Neural cell (in vitro differentiated cells): ENCODE results near the gene RBM14. TPM values are rescaled to one million over a fixed set of nuclear protein-coding genes. Genes with fewer than 3 reads are reported as not detected.

ENCODE experiments used
- H2AFZ ChIP-seq: fragments of 200-600, 300-800 bp; sonication (generic), shearing (Covaris generic); 2 replicates; pipeline ENCODE4 v1.6.0; 2014; ENCODE audit warnings: low read depth, mild to moderate bottlenecking, antibody characterized with exemption, low read length, moderate library complexity
- H3F3A ChIP-seq: fragments of 200-600 bp; shearing (Covaris generic); 2 replicates; pipeline ENCODE4 v1.6.1; 2016; ENCODE audit warnings: mild to moderate bottlenecking, moderate library complexity, mixed read lengths, antibody characterized with exemption, low read length; ENCODE audit not compliant: insufficient read depth, poor library complexity, severe bottlenecking
- H3K27ac ChIP-seq: fragments of 200-600, 300-800 bp; sonication (generic), shearing (Covaris generic); 2 replicates; pipeline ENCODE4 v1.5.1; 2014; ENCODE audit warnings: mild to moderate bottlenecking, low read length, moderate library complexity
- H3K27me3 ChIP-seq: fragments of 300-800, 200-600 bp; sonication (generic), shearing (Covaris generic); 2 replicates; pipeline ENCODE4 v1.6.0; 2014; ENCODE audit warnings: mild to moderate bottlenecking, low read depth, low read length, moderate library complexity; ENCODE audit not compliant: insufficient read depth
- H3K36me3 ChIP-seq: fragments of 300-800, 200-600 bp; sonication (generic), shearing (Covaris generic); 2 replicates; pipeline ENCODE4 v1.5.1; 2014; ENCODE audit warnings: mild to moderate bottlenecking, antibody characterized with exemption, low read length, moderate library complexity; ENCODE audit not compliant: insufficient read depth
- H3K4me2 ChIP-seq: fragments of 300-800, 200-600 bp; sonication (generic), shearing (Covaris generic); 2 replicates; pipeline ENCODE4 v1.6.0; 2014; ENCODE audit warnings: mild to moderate bottlenecking, low read length
- H3K4me3 ChIP-seq: fragments of 300-800, 200-600 bp; sonication (generic), shearing (Covaris generic); 2 replicates; pipeline ENCODE4 v1.5.1; 2014; ENCODE audit warnings: mild to moderate bottlenecking, low read length, moderate library complexity
- H3K79me2 ChIP-seq: fragments of 200-600 bp; shearing (Covaris generic); replicated peaks from 2 replicates; pipeline ENCODE4 v1.6.0; 2014; ENCODE audit warnings: mild to moderate bottlenecking, low read length, moderate library complexity; ENCODE audit not compliant: insufficient read depth
- H3K9ac ChIP-seq: fragments of 300-800, 200-600 bp; sonication (generic), shearing (Covaris generic); 2 replicates; pipeline ENCODE4 v1.6.1; 2016; ENCODE audit warnings: mild to moderate bottlenecking, low read length, mixed read lengths
- H3K9me2 ChIP-seq: fragments of 200-600 bp; shearing (Covaris generic); 2 replicates; pipeline ENCODE4 v1.6.1; 2016; ENCODE audit warnings: mild to moderate bottlenecking, low read length, mixed read lengths; ENCODE audit not compliant: insufficient read depth
- H3K9me3 ChIP-seq: fragments of 200-600, 300-800 bp; sonication (generic), shearing (Covaris generic); 2 replicates; pipeline ENCODE4 v1.6.1; 2016; ENCODE audit warnings: mild to moderate bottlenecking, mixed run types, low read length, moderate library complexity, mixed read lengths
- H4K20me1 ChIP-seq: fragments of 200-600 bp; shearing (Covaris generic); 2 replicates; pipeline ENCODE4 v1.6.1; 2016; ENCODE audit warnings: mild to moderate bottlenecking, mixed run types; ENCODE audit not compliant: insufficient read depth
- EP300 ChIP-seq: fragments of 450-650 bp; conservative IDR thresholded peaks from 2 replicates; pipeline ENCODE4 v1.6.1; 2014; ENCODE audit warnings: antibody characterized with exemption, mild to moderate bottlenecking, moderate library complexity; ENCODE audit not compliant: poor library complexity, severe bottlenecking
- EZH2 ChIP-seq: fragments of 200-600, 300-800 bp; shearing (Covaris generic), sonication (generic); IDR thresholded peaks from 2 replicates; pipeline ENCODE4 v1.6.1; 2014; ENCODE audit warnings: antibody characterized with exemption, low read length, borderline replicate concordance, mild to moderate bottlenecking; ENCODE audit not compliant: insufficient read depth, poor library complexity, severe bottlenecking
- MXI1 ChIP-seq: fragments of 450-650 bp; conservative IDR thresholded peaks from 2 replicates; pipeline ENCODE4 v1.6.1; 2014; ENCODE audit warnings: antibody characterized with exemption, mild to moderate bottlenecking; ENCODE audit not compliant: poor library complexity, severe bottlenecking
- POLR2AphosphoS5 ChIP-seq: IDR thresholded peaks from 2 replicates; pipeline ENCODE4 v1.6.1; 2012
- RAD21 ChIP-seq: fragments of 450-650 bp; conservative IDR thresholded peaks from 2 replicates; pipeline ENCODE4 v1.6.1; 2014; ENCODE audit warnings: antibody characterized with exemption, mild to moderate bottlenecking, moderate library complexity
- SMC3 ChIP-seq: fragments of 450-650 bp; conservative IDR thresholded peaks from 2 replicates; pipeline ENCODE4 v1.6.1; 2014; ENCODE audit warnings: antibody characterized with exemption, mild to moderate bottlenecking, moderate library complexity; ENCODE audit not compliant: poor library complexity
- TAF1 ChIP-seq: IDR thresholded peaks from 2 replicates; pipeline ENCODE4 v1.6.1; 2012; ENCODE audit warnings: low read depth
- polyA plus RNA-seq: library from polyadenylated mRNA; depleted of rRNA; stranded (reverse); fragments of >200 nt; gene quantifications from 2 replicates; pipeline ENCODE4 v1.2.3, GENCODE V29; 2014
- TF ChIP-seq, protein P1 (sequence below): IDR thresholded peaks from 2 replicates; pipeline ENCODE4 v1.6.1; 2012; ENCODE audit warnings: borderline replicate concordance
- TF ChIP-seq, protein P2 (sequence below): fragments of 450-650 bp; IDR thresholded peaks from 2 replicates; pipeline ENCODE4 v1.5.1; 2014; ENCODE audit warnings: antibody characterized with exemption, mild to moderate bottlenecking, moderate library complexity; ENCODE audit not compliant: poor library complexity, severe bottlenecking

The RBM14 gene
- polyA plus RNA-seq, 1 donor from 2014 or later: 43.0 TPM

DNA sequence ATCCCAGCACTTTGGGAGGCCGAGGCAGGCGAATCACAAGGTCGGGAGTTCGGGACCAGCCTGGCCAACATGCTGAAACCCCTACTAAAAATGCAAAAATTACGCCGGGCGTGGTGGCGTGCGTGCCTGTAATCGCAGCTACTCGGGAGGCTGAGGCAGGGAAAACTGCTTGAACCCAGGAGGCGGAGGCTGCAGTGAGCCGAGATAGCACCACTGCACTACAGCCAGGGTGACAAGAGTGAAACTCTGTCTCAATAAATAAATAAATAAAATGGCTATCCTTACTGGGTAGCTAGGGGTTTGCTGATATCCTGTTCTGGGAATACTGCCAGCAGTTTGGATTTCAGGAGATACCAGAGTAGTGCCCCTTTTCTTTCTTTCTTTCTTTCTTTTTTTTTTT lies 2.4 kb upstream of the RBM14 start:
- Histone ChIP-seq H3K9ac (no peak overlapping the region), H3K9me3 (no peaks in the 10 kb centered on the region), H3K27me3 (no peaks in the 10 kb centered on the region), H3K27ac (no peak overlapping the region), H3K36me3 (no peaks in the 10 kb centered on the region), H3K79me2 (peaks cover 21% of the 10 kb centered on the region), H2AFZ (no peak overlapping the region), H4K20me1 (peaks cover 22% of the 10 kb centered on the region), H3K4me2 (no peak overlapping the region), H3F3A (no peaks in the 10 kb centered on the region), H3K9me2 (no peaks in the 10 kb centered on the region), H3K4me3 (no peak overlapping the region)
- TF ChIP-seq, protein P1, sequence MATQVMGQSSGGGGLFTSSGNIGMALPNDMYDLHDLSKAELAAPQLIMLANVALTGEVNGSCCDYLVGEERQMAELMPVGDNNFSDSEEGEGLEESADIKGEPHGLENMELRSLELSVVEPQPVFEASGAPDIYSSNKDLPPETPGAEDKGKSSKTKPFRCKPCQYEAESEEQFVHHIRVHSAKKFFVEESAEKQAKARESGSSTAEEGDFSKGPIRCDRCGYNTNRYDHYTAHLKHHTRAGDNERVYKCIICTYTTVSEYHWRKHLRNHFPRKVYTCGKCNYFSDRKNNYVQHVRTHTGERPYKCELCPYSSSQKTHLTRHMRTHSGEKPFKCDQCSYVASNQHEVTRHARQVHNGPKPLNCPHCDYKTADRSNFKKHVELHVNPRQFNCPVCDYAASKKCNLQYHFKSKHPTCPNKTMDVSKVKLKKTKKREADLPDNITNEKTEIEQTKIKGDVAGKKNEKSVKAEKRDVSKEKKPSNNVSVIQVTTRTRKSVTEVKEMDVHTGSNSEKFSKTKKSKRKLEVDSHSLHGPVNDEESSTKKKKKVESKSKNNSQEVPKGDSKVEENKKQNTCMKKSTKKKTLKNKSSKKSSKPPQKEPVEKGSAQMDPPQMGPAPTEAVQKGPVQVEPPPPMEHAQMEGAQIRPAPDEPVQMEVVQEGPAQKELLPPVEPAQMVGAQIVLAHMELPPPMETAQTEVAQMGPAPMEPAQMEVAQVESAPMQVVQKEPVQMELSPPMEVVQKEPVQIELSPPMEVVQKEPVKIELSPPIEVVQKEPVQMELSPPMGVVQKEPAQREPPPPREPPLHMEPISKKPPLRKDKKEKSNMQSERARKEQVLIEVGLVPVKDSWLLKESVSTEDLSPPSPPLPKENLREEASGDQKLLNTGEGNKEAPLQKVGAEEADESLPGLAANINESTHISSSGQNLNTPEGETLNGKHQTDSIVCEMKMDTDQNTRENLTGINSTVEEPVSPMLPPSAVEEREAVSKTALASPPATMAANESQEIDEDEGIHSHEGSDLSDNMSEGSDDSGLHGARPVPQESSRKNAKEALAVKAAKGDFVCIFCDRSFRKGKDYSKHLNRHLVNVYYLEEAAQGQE: no peak
- TF ChIP-seq EP300 (no peak), MXI1 (no peak), SMC3 (no peak), EZH2 (no peak), RAD21 (no peak), POLR2AphosphoS5 (no peak), TAF1 (no peak)
- TF ChIP-seq, protein P2, sequence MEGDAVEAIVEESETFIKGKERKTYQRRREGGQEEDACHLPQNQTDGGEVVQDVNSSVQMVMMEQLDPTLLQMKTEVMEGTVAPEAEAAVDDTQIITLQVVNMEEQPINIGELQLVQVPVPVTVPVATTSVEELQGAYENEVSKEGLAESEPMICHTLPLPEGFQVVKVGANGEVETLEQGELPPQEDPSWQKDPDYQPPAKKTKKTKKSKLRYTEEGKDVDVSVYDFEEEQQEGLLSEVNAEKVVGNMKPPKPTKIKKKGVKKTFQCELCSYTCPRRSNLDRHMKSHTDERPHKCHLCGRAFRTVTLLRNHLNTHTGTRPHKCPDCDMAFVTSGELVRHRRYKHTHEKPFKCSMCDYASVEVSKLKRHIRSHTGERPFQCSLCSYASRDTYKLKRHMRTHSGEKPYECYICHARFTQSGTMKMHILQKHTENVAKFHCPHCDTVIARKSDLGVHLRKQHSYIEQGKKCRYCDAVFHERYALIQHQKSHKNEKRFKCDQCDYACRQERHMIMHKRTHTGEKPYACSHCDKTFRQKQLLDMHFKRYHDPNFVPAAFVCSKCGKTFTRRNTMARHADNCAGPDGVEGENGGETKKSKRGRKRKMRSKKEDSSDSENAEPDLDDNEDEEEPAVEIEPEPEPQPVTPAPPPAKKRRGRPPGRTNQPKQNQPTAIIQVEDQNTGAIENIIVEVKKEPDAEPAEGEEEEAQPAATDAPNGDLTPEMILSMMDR: no peak

DNA sequence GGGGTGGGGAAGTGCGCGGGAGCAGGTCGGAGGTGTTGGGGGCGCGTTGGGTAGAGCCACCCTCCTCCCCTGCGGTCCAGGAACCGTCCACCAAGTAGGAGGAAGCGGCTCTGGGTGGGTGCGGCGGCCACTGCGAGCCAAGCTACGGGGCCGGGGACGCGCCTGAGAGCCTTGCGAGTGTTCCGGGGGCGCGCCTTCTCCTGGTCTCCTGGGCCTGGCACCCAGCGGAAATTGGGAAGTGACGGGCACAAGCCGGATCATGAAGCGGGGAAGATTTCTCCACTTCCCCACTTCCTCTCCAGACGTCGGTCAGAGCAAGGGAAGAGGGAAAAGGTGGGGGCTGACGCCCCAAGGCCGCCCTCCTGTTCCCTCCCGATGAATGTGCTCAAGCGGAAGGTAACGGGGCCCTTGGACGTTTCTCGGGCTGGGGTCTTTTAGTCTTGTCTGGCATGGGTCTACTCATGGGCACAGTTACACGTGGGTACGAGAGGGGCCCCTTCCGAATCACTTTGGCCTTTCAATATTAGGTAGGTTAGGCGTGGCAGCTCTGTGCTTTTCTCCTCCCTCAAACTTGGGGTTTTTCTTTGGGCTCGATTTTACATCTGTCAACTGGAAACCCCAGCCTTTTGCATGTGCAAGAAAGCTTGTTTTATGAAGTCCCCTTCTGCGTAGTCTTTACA lies 865 bp downstream of the RBM14 start:
- Histone ChIP-seq H3K27me3 (no peaks in the 10 kb centered on the region), H3K4me2 (peak overlapping the region; percentile 94), H4K20me1 (peaks cover 33% of the 10 kb centered on the region), H3K4me3 (peak overlapping the region; percentile 96), H3K27ac (peak overlapping the region; percentile 99), H3K79me2 (peaks cover 51% of the 10 kb centered on the region), H3F3A (no peaks in the 10 kb centered on the region), H3K9me2 (no peaks in the 10 kb centered on the region), H3K9ac (peak overlapping the region; percentile 98), H3K36me3 (no peaks in the 10 kb centered on the region), H2AFZ (peak overlapping the region; percentile 95), H3K9me3 (no peaks in the 10 kb centered on the region)
- no peak for TF ChIP-seq EP300
- no peak for TF ChIP-seq POLR2AphosphoS5
- TF ChIP-seq MXI1: no peak
- TF ChIP-seq, protein P1: no peak
- TF ChIP-seq RAD21: no peak
